SW480 (cell line): ENCODE measurements around the gene RAI14.
A peak's percentile ranks its signal among the peaks of the same experiment; 100 is the strongest.

Experiments used
- DNase-seq: peaks from one replicate; pipeline ENCODE4 v3.0.0-alpha.2; 2016; ENCODE audit warnings: low spot score

The RAI14 gene

DNA sequence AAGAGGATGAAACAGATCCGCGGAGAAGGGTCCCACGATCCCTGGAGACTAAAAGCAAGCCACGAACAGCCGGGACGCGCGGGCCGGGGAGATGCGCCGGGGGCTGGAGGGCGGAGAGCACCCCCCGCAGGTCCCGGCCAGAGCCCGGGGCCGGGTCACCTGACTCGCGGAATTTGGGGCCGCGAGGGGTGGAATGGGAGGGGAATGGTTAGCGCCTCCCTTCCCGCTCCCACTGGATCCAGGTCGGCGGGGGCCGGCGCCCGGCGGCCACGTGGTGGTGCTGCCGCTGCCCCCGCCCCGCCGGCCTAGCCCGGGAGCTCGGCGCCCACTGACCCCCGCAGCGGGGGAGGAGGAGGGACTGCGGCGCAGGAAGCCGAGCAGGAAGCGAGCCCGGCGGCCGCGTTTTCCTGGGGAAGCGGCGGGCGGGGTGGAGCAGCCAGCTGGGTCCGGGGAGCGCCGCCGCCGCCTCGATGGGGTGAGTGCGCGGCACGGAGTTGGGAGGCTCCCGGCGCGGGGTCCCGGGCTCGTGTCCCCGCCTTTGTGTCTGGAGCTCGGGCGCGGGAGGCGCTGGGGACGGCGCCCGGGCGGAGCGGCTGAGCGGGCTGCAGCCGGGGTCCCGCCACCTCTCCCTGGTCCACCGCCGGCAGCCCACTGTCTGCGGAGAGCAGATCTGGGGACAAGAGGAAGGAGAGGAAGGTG lies at the start of gene RAI14:
Gene RAI14 (plus strand): TSS at position 328 of the 699 bp plus-strand sequence. CDS start 30,592 bp downstream, outside the sequence.
- DNase-seq = peak; percentile 58

DNA sequence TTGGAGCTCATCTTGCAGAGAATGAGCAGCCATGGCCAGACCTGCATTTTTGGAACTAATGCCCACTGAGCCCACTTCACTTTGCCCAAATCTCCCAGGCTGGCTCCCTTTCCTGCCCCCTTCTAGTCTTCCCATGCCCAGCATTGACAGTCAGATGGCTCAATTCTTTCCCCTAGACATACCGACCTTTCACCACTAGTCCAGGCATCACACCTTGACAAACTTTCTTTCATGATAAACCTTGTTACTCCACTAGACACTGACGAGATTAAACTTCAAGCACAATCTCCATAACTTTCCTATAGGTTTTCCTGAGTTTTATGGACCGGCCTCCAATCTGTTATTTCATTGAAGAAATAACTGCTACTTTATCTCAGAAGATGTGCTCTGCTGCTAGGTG lies 47.8 kb upstream of the RAI14 start:
- DNase-seq = no peak

DNA sequence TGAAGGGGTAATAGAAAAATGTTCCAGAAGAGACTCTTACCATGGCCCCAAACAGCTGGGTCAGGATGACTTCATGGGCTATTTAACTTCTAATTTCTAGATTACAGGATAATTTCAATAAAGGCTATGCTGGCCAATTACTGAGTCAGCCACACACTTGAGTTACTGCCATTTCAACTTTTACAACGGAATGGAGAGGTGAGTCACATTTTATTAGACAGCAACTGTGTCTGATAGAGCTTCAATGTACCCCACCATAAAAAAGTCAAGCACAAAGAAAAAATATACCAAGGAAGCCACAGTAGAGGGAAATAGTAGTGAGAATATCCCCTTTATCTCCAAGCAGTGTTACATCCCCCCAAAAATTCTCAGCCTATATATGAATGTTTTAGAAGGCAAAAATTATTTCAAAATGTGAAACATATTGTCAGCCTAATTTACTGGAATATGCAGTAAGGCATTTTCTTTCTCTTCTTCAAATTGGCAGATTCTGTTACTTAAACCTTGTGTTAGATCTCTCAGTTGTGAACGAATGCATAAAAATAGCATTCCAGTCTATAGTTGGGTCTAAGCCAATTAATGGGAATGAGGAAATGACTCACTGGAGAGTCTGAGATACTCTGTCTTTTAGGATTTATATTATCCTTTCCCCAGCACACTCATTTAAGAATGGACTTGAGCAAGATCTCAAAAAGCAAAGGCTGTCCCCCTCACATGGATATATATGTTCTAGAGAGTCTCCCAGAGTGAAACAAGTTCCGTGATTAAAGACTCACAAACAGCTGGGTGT lies 47.1 kb upstream of the RAI14 start:
- peak; percentile 18 for DNase-seq

DNA sequence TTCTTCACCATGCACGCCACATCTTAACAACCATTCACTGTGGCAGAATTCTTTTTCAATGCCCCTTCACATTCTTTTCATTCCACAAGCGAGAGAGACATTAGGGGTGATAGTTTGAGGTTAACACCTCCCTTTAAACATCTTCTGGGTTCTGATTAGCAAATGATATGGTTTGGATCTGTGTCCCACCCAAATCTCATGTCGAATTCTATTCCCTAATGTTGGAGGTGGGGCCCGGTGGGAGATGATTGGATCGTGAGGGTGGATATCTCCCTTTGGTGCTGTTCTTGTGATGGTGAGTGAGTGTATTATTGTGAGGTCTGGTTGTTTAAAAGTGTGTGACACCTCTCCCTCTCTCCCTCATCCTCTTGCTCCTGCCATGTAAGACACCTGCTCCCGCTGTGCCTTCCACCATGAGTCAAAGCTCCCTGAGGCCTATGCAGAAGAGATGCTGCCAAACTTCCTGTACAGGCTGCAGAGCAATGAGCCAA lies 46.1 kb upstream of the RAI14 start:
- DNase-seq = no peak

GRCh38 chr5:34610546-34610945 lies 45.6 kb upstream of the RAI14 start:
- DNase-seq = no peak

DNA sequence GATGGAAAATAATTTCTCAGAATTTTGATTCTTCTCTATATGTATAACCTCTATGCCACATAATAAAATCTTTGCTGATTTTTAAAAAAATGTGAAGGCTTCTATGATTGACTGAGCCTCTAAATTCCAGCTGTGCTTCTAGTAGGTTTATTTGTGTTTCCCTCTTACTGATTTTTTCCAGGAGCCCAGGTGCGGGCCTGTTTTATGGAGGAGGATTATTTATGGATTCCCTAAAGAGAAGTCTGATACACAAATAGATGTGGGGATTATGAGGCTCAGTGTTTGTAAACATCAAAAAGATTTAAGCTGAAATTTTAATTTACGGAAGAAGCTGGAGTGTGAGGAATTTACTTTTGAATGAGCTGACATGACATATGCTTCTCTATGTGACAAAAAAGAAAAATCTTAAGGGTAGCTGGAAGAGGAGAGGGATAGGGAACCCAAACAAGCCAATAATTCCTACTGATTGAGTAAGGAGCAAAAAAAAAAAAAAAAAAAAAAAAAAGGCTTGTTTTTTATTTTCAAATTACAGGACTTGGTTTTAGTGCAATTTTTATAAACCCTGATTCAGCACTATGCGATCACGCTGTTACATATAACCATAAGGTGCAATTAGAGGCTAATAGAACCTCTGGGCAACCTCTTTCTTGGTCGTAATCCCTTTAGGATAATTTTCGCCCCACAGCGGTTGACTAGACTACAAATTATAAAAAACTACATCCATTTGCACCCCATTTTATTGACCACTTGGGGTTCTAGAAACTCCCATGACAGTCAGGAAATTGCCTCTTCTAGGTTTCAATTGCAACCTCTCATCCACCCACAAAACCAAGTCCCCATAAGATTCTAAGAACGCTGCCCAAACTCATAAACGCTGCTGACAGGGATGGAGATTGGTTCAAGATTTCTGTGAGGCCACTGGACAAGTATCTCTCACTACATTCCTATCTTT lies 44.4 kb upstream of the RAI14 start:
- DNase-seq = no peak

DNA sequence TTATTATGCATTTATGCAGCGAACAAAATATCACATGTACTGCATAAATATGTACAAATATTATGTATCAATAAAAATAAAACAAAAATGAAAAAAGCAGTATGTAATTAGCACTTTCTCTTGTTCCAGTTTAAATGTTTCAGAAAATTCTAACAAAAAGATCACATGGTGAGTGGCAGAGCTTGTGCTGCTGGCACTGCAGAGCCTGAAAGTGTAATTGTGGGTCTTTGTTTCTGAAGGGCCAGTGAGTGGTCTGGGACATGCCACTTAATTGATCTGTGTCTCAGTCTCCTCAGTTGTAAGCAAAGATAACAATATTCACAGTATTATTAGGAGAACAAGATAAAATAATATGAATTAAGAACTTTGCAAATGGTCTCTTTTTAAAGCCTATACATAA lies 39.5 kb upstream of the RAI14 start:
- DNase-seq = no peak

DNA sequence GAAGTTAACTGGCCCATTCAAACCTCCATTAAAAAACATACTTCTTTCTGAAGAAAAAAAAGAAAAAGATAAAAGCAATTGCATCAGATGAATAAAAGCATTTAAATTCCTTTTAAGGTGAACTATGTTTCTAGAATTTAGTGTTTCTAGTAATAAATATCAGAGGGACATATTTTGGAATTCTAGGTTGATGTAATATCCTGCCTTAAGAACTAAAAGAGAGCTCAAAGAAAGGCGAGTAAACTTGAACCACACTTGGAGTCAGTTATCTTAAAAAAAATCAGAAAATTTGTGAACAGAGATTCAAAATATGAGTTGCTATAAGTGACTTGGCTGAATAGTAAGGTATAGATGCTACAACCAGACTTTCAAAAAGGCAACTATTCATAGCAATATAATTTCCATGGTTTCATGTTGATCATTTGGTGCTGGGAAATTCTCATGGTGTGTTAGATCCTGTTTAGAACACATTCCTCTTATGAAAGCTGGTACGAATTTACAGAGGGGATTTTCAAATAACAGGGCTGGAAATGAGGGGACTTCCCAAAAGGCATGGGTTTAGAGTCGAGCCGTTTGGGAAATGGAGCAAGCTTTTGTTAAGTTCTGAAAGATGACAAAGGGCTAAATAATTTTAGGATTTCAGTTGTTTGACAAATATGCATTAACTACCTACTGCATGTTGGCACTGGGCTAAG lies 37.6 kb upstream of the RAI14 start:
- no peak for DNase-seq

GRCh38 chr5:34620185-34620584 lies 35.9 kb upstream of the RAI14 start:
- DNase-seq = no peak

DNA sequence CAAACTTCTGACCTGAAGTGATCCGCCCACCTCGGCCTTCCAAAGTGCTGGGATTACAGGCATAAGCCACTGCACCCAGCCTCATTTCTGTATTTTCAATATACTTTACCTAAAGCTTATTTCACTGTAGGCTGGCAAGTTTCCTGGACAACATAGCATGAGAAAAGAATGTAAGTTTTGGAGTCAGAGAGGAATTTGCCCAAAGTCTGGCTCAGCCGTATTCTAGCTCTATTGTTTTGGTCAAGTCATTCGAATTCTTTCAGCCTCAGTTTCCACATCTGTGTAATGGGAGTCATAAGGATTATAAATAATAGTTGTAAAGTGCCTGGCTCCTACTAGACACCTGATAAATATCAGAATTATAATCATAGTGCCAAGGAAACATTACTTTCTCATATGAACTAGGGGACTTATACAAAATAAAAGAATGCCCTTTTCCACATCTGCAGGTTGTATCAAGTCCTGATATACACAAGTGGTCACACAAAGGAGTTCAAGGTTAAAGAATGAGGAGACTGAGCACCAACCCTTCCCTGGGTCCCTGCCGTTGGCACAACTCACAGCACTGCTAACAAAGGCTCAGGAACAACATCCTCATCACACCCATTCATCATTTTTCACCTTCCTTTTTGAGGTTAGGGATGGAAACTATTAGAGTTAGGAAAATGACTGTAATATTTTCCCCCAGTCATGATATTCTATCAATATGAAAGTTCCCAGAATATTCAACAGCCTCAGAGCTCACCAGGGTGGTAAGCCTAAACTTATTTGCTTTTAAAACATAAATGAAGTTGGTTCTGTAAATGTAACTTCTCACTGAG lies 34.6 kb upstream of the RAI14 start:
- DNase-seq = no peak

GRCh38 chr5:34622098-34622400 lies 34.1 kb upstream of the RAI14 start:
- DNase-seq = no peak

GRCh38 chr5:34624691-34625090 lies 31.4 kb upstream of the RAI14 start:
- DNase-seq = no peak

DNA sequence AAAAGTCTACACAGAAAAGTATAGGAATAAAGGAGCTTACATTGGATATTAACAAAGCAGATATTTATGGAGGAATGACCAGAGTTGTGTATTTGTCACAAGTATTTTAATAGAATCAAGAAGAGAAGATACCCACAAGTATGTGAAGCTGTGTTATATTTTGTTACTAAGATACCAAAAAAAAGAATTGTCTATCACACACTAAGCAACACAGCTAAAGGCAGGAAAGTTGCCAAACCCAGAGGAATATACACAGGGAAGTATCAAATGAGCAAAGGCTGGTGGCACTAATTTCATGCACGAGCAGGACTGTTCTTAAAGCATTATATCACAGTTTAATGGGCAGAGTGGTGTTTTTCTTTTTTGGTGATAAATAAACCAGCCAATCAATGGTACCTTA lies 30.9 kb upstream of the RAI14 start:
- no peak for DNase-seq

DNA sequence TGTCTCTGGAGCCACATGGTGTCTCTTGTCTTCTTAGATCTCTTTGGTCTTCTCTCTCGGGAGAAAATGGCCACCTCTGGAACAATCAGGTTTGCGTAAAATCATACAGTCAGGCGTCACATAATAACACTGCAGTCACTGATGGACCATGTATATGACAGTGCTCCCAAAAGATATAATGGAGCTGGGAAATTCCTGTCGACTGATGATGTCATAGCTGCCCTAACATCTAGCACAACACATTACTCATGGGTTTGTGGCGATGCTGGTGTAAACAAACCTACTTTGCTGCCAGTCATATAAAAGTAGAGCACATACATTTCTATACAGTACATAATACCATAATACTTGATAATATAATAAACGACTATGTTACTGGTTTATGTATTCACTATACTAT lies 30.1 kb upstream of the RAI14 start:
- DNase-seq = peak; percentile 11

- DNase-seq = no peak
Measured at GRCh38 chr5:34626751-34627150, 29.4 kb upstream of the RAI14 start.

GRCh38 chr5:34627794-34628193 lies 28.3 kb upstream of the RAI14 start:
- DNase-seq = no peak

DNA sequence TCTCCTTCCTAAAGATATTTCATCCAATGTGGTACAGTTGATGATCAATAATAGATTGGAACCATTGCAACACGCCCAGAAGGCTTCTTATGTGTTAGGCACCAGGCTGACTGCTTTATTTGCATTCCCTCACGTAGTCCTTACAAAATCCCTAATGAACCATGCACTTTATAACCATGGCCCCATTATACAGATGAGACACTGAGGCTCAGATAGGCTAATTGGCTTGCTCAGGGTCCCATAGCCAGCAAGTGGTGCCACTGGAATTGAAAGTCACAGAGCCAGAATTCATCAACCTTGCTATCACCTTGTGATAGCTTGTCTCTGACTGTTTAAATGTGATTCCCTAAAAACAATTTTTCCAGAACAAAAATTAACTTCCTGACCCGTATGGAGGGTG lies 27.8 kb upstream of the RAI14 start:
- no peak for DNase-seq

DNA sequence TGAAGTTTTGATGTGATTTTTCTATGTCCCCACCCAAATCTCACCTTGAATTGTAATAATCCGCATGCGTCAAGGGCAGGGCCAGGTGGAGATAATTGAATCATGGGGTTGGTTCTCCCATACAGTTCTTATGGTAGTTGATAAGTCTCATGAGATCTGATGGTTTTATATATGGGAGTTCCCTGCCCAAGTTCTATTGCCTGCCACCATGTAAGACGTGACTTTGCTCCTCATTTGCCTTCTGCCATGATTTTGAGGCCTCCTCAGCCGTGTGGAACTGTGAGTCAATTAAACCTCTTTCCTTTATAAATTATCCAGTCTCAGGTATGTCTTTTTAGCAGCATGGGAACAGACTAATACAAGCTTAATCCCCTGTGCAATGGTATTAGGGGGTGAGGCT lies 25.5 kb upstream of the RAI14 start:
- DNase-seq = no peak

DNA sequence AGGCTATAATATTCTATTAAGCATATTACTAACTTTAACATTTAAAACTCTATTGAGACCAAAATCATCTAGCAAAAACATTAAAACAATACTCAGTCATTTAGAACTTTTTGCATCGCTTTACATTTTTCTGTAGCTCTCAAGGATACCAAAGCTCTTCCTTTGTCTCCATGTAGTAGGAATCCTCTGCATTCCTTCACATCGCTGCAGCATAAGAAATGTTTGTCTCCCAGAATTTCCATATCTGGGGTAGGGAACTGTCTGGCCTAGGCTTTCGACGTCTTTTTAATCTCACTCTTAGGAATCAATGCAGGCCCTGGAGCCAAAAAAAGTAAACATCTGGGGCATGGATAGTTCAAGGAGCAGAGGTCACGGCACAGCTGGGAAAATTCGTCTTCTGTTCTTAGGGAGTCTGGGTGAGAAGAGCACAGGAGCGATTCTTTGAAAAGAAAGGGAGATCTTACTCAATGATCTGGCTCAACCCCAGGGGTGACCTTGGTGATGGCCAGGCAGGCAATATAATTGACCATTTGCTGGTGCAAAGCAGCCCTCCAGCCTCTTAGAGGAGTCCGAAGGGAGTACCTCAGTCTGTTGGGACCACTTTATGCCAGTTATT lies 23.2 kb upstream of the RAI14 start:
- no peak for DNase-seq

DNA sequence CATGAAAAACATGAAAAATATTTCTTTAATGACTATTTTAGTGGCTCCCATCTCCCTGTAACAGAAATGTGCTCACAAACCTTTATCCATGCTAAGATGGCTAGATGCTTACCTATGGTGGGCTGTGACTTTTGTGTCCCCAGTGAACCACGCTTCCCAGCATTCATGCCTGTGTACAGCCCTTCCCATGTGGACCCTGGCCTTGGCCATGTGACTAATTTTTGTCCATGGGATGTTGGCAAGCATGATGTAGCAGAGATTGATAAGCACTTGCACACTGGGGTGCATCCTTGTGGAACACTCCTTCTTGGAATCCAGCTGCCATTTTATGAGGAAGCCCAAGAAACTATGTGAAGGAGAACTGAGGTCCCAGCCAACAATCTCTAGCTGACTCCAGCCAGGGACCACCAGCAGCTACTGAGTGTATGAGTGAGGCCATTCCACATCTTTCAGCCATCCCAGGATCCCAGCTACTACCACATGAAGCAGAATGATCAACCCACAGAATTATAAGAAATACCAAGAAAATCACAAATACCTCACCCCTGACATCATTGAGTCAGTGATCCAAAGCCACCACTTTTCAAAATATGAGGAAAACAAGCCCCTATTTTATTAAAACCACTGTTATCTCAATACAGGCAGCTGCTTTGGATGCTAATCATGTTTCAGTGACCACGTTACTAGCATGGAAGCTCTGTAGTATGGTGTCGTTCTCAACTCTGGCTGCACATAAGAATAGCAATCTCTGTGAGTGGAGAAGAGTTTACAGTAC lies 16.1 kb upstream of the RAI14 start:
- no peak for DNase-seq
